ENCODE results near the gene DHX40. TPM values are rescaled to one million over a fixed set of nuclear protein-coding genes. Genes with fewer than 3 reads are reported as not detected.

Gene DHX40
- total and polyA plus RNA-seq, 9 donors: 24.9 to 45.6 (median 36.9) TPM

DNA sequence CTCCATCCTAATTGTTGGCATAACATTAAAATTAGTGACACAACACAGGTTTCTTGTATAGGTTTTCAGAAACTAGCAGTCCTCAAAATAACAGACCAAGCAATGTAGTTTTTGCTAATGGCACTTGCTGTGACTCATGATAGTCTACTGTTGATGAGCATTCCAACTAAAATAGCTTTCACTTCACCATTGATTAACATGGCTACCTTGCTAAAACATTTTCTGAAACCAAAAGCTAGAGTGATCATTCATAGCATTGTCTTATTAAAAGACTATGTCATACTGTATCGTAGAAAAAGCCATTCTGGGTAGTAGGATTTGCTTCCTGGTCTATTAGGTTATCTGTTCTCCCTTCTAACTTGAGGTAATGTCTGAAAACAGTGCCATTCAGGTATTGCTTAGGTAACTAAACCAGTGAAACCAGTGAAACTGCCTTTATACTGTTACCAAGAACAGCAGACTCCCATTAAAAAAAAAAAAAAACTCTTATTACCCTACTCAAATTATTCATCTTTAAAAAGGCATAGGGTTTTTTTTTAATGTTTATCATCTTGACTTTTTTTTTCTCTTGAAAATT lies 51.8 kb downstream of the DHX40 start:
- Histone ChIP-seq H3K9me3 (no peaks in the 10 kb centered on the region), H3K4me1 (ENCODE audit: insufficient read depth) (peaks cover under 1% of the 10 kb centered on the region), H3K27ac (no peak overlapping the region), H3K36me3 (no peaks in the 10 kb centered on the region), H3K4me3 (no peak overlapping the region), H3K27me3 (no peaks in the 10 kb centered on the region)
- intact Hi-C loops (cut with DNase I): no loop called here
- WGBS, 3 donors: 91 to 94% (median 92%) methylated on average over 1 of the region's 1 CpG
- TF ChIP-seq POLR2A (IDR thresholded peaks at IDR 0.05) (no peak), EP300 (IDR thresholded peaks at IDR 0.05) (no peak)
- TF ChIP-seq, protein P1, sequence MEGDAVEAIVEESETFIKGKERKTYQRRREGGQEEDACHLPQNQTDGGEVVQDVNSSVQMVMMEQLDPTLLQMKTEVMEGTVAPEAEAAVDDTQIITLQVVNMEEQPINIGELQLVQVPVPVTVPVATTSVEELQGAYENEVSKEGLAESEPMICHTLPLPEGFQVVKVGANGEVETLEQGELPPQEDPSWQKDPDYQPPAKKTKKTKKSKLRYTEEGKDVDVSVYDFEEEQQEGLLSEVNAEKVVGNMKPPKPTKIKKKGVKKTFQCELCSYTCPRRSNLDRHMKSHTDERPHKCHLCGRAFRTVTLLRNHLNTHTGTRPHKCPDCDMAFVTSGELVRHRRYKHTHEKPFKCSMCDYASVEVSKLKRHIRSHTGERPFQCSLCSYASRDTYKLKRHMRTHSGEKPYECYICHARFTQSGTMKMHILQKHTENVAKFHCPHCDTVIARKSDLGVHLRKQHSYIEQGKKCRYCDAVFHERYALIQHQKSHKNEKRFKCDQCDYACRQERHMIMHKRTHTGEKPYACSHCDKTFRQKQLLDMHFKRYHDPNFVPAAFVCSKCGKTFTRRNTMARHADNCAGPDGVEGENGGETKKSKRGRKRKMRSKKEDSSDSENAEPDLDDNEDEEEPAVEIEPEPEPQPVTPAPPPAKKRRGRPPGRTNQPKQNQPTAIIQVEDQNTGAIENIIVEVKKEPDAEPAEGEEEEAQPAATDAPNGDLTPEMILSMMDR (IDR thresholded peaks at IDR 0.05): no peak
- DNase-seq: no peak

DNA sequence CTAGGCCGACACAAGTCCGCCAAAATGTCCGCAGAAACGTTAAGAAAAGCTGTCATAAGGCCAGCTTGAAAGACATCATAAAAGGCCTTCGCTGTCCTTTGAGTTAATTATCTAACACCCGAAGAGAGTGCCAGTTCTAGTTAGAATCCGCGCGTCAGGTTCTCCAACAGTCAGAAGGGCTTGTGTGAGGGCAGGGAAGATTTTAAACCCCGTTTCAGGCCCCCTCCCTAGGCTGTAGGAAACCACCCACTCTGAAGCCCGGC lies 53.6 kb downstream of the DHX40 start:
- Histone ChIP-seq H3K9me3 (no peaks in the 10 kb centered on the region), H3K4me3 (peak overlapping the region; percentile 97), H3K36me3 (no peaks in the 10 kb centered on the region), H3K27ac (peak overlapping the region; percentile 97), H3K27me3 (no peaks in the 10 kb centered on the region), H3K4me1 (ENCODE audit: insufficient read depth) (peaks cover 2% of the 10 kb centered on the region)
- WGBS, 3 donors: 0 to 1% (median 0%) methylated on average over 11 of the region's 11 CpGs
- DNase-seq: no peak
- TF ChIP-seq, protein P1 (IDR thresholded peaks at IDR 0.05): no peak
- TF ChIP-seq POLR2A (IDR thresholded peaks at IDR 0.05) (no peak), EP300 (IDR thresholded peaks at IDR 0.05) (no peak)
- intact Hi-C loops (cut with DNase I): no loop called here

DNA sequence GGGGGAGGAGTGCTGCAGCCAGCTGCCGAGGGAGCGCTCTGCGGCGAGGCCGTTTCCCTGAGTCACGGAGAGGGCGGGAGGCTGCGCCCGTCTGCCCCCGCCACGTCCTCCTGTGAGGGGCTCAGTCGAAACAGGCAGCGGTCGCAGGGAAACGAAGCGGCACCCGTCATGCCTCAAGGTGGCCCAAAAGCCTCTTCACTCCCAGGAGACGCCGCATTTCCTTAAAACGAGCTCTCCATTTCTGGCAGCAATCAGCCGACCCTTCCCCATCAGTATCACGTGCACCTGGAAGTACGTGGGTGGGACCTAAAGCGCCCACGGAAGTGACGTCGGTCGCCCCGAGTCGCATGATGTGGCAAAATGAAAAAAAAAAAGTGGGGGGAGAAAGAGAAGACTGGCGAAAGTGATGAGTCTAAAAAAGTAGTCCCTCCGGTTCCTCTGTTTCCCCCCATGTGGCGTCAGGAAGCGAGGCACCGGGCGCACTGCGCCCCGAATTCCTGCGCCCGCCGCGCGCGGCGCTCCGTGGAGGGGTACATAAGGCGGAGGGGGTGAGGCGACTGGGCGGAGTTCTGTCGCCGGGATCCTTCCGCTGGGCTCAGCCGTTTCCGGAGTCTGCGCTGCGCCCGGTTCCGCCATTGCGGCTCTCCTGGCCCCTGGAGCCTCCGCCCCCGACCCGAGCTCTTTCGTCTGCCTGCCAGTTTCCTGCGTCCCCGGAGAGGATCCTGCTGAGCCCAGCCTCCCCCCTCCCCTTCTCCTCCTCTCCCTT lies 54.1 kb downstream of the DHX40 start, which contains the start of gene CLTC:
TSS of gene CLTC (plus strand) at position 598 of the 766 bp plus-strand sequence. CDS start 237 bp downstream, outside the sequence.
- WGBS, 3 donors: 0% methylated on average over 52 to 65 of the region's 65 CpGs
- peaks cover 4% of the 10 kb centered on the region for H3K4me1 ChIP-seq (ENCODE audit: insufficient read depth)

DNA sequence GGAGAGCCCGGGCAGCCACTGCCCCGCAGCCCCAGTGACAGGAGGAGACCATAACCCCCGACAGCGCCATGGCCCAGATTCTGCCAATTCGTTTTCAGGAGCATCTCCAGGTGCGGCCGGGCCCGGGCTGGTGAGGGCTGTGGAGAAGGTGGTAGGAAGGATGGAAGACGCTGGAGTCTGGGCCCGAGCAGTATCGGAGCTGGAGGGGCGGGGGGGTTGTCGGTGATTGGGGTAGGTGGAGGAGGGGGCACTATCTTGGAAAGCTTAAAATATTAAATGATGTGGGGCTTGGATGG lies 54.6 kb downstream of the DHX40 start:
- no peak for TF ChIP-seq EP300 (IDR thresholded peaks at IDR 0.05)
- TF ChIP-seq, protein P1 (IDR thresholded peaks at IDR 0.05): no peak
- TF ChIP-seq POLR2A (IDR thresholded peaks at IDR 0.05): no peak
- Histone ChIP-seq H3K36me3 (no peaks in the 10 kb centered on the region), H3K4me3 (peak overlapping the region; percentile 97), H3K9me3 (no peaks in the 10 kb centered on the region), H3K27me3 (no peaks in the 10 kb centered on the region), H3K4me1 (ENCODE audit: insufficient read depth) (peaks cover 4% of the 10 kb centered on the region), H3K27ac (peak overlapping the region; percentile 97)
- 0% methylated on average over 13 of the region's 13 CpGs for WGBS, 3 donors
- DNase-seq: no peak
- intact Hi-C loops (cut with DNase I): no loop called here

More for the DNA sequence above, 54.1 kb downstream of the DHX40 start, which contains the start of gene CLTC:
- peak; percentile 93 to 94 (median 93) for DNase-seq
- H3K27me3 ChIP-seq: no peaks in the 10 kb centered on the region
- no peaks in the 10 kb centered on the region for H3K36me3 ChIP-seq
- intact Hi-C loops (cut with DNase I): no loop called here
- peak within 1 kb of the TSS; percentile 97 for H3K27ac ChIP-seq
- H3K9me3 ChIP-seq: no peaks in the 10 kb centered on the region
- peak within 1 kb of the TSS; percentile 97 for H3K4me3 ChIP-seq
- TF ChIP-seq POLR2A (IDR thresholded peaks at IDR 0.05): peak; percentile 97
- TF ChIP-seq EP300 (IDR thresholded peaks at IDR 0.05): peak; percentile 37
- TF ChIP-seq, protein P1 (IDR thresholded peaks at IDR 0.05): peak in 2 of 3 donors; percentile 14 to 33
